Esophagus (tissue), 2 donors: ENCODE measurements around the gene SEC16A. TPM values are rescaled to one million over a fixed set of nuclear protein-coding genes. Genes with fewer than 3 reads are reported as not detected.
"Not testable (repeated sequence)": the region's sequence is repeated elsewhere in the genome, so short reads cannot be mapped to it uniquely, and the experiment has no call there.

Experiments used
- H3K27ac ChIP-seq, 2 donors: one replicate each; pipeline ENCODE4 v1.5.1; 2013; ENCODE audit warnings: low read depth in 2 of 2, mild to moderate bottlenecking in 2 of 2, inconsistent platforms in 1 of 2, low read length in 1 of 2, moderate library complexity in 1 of 2
- H3K27me3 ChIP-seq, 2 donors: one replicate each; pipeline ENCODE4 v1.6.1; 2013; ENCODE audit warnings: low read length in 2 of 2, control low read depth in 1 of 2, mild to moderate bottlenecking in 1 of 2; ENCODE audit not compliant: insufficient read depth in 2 of 2, control insufficient read depth in 1 of 2
- H3K36me3 ChIP-seq, 2 donors: one replicate each; pipeline ENCODE4 v1.6.1; 2013; ENCODE audit warnings: low read length in 1 of 2; ENCODE audit not compliant: control insufficient read depth in 2 of 2, insufficient read depth in 2 of 2
- H3K4me1 ChIP-seq, 2 donors: one replicate each; pipeline ENCODE4 v1.6.1; 2013; ENCODE audit warnings: low read length in 1 of 2; ENCODE audit not compliant: control insufficient read depth in 2 of 2, insufficient read depth in 2 of 2
- H3K4me3 ChIP-seq, 2 donors: one replicate each; pipeline ENCODE4 v1.5.1; 2013; ENCODE audit warnings: low read length in 2 of 2, mild to moderate bottlenecking in 2 of 2, low read depth in 1 of 2, moderate library complexity in 1 of 2
- H3K9me3 ChIP-seq, 2 donors: one replicate each; pipeline ENCODE4 v1.6.1; 2013; ENCODE audit warnings: mild to moderate bottlenecking in 2 of 2, low read depth in 1 of 2, low read length in 1 of 2, moderate library complexity in 1 of 2; ENCODE audit not compliant: control insufficient read depth in 2 of 2, insufficient read depth in 1 of 2
- WGBS, 2 donors: extraction: QIAGEN DNeasy Blood & Tissue Kit; methylation state at CpG; one replicate each; pipeline ENCODE4 v1.1.7; 2013; 5-methylcytosine and 5-hydroxymethylcytosine counted together
- polyA plus RNA-seq, 2 donors: library from polyadenylated mRNA; stranded (reverse); fragments of 200-250 nt; gene quantifications; one replicate each; pipeline ENCODE4 v1.2.3, GENCODE V29; 2013
- donor health status: healthy with polysubstance abuse.
- donor health status: Bipolar disorder and iron deficiency.

Gene SEC16A
- polyA plus RNA-seq, 2 donors, result 24.3 to 32.9 TPM

DNA sequence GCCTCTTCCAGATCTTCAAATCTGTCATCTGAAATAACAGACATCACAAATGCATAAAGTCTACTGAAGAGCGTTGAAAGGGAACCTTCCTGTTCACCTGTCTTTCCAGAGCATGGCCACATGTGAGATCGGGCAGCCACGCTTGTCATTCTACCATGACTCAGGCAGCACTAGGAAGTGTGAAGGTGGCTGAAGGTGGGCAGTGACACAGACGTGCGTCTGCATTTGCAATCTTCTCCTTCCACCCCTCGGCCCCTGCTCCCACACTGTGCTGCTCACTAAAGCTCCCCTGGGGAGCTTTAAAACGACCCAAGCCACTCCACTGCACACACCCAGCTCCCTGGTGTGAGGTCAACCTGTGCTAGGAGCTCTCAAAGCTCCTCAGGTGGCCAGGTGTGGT is 74.9 kb downstream of the SEC16A start:
- peaks cover 2 to 14% of the 10 kb centered on the region in 2 donors for H3K4me1 ChIP-seq
- H3K27ac ChIP-seq, result no peak overlapping the region
- no peak overlapping the region for H3K4me3 ChIP-seq
- H3K36me3 ChIP-seq, result peaks cover 3 to 25% of the 10 kb centered on the region in 2 donors
- WGBS, 2 donors, result 87 to 88% methylated on average over 7 of the region's 7 CpGs
- H3K9me3 ChIP-seq, result no peaks in the 10 kb centered on the region
- H3K27me3 ChIP-seq, result no peaks in the 10 kb centered on the region

DNA sequence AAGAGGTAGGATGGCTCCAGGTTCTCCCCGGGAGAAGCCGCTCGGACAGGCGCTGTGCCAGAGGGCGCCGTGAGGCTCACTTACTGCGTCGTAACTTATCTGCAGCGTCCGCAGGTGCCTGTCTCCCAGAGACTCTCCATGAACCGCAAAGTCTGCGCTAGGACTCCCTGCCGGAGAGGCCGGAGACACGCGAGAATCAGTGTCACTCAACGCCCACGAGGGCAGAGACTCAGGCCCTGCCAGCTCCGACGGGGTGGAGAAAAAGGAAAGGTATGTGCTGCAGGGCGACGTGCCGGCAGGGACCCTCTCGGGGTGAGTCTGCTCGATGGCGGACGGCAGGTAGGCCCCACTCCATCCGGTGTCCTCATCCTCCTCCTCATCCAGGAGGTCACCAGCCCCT is 75.8 kb downstream of the SEC16A start:
- not testable (repeated sequence) for H3K27me3 ChIP-seq, H3K4me3 ChIP-seq, H3K27ac ChIP-seq, H3K9me3 ChIP-seq
- peaks cover 3 to 27% of the 10 kb centered on the region in 2 donors for H3K36me3 ChIP-seq
- WGBS, 2 donors, result 94 to 96% methylated on average over 26 to 28 of the region's 28 CpGs
- H3K4me1 ChIP-seq, result peaks cover 2 to 14% of the 10 kb centered on the region in 2 donors

DNA sequence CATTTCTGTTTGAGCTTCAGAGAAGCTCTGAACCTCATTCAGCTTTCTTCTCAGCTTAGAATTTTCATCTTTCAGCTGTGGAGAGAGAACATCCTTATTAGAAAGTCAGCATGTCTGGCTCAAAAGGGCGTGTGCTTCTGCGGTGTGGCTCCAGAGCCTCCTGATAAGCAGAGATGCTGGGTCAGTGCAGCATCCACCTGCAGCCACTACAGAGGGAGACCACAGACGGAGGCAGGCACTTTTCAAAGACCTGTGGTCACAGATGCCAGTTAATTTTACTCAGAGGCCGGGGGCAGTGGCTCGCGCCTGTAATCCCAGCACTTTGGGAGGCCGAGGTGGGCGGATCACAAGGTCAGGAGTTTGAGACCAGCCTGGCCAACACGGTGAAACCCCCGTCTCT is 76.9 kb downstream of the SEC16A start:
- peaks cover 0 to 14% of the 10 kb centered on the region in 2 donors for H3K4me1 ChIP-seq
- not testable (repeated sequence) for H3K27ac ChIP-seq, H3K27me3 ChIP-seq, H3K9me3 ChIP-seq, H3K4me3 ChIP-seq
- H3K36me3 ChIP-seq, result peaks cover 3 to 29% of the 10 kb centered on the region in 2 donors
- WGBS, 2 donors, result 86 to 87% methylated on average over 10 of the region's 10 CpGs

DNA sequence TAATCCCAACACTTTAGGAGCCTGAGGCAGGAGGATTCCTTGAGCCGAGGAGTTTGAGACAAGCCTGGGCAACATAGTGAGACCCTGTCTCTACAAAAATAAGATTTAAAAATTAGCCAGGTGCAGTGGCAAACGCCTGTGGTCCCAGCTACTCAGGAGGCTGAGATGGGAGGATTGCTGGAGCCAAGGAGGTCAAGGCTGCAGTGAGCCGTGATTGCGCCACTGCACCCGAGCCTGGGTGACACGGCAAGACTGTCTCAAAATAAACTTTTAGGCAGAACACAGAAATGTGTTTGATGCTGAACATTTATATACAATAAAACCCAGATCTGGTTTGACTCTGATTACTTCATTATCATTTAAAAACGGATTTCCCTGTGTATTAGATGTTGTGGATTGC is 77.4 kb downstream of the SEC16A start:
- Histone ChIP-seq H3K4me1 (peaks cover 0 to 14% of the 10 kb centered on the region in 2 donors), H3K27ac (no peak overlapping the region), H3K9me3 (no peaks in the 10 kb centered on the region), H3K36me3 (peaks cover 3 to 29% of the 10 kb centered on the region in 2 donors), H3K4me3 (no peak overlapping the region), H3K27me3 (no peaks in the 10 kb centered on the region)
- 54 to 63% methylated on average over 7 of the region's 7 CpGs for WGBS, 2 donors

DNA sequence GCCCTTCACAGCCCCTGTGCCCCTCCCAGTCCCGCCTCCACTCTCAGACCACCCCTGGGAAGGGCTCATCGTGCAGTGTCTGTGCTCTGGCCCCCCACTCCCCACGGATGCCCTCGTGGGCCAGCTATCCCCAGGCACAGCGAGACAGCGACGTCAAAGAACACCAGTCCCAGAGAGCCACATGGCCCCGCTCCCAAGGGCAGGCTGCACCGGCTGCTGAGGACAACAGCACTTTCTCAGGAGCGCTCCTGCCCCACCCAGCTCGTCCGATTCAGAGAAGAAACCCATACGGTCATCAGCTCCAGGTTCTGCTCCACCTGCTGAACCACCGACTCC is 78.1 kb downstream of the SEC16A start:
- Histone ChIP-seq H3K9me3 (no peaks in the 10 kb centered on the region), H3K4me3 (no peak overlapping the region), H3K27ac (peak overlapping the region in 1 of 2 donors; percentile 18), H3K4me1 (peaks cover 0 to 17% of the 10 kb centered on the region in 2 donors), H3K27me3 (no peaks in the 10 kb centered on the region), H3K36me3 (peaks cover 3 to 29% of the 10 kb centered on the region in 2 donors)
- 58 to 68% methylated on average over 14 of the region's 14 CpGs for WGBS, 2 donors

DNA sequence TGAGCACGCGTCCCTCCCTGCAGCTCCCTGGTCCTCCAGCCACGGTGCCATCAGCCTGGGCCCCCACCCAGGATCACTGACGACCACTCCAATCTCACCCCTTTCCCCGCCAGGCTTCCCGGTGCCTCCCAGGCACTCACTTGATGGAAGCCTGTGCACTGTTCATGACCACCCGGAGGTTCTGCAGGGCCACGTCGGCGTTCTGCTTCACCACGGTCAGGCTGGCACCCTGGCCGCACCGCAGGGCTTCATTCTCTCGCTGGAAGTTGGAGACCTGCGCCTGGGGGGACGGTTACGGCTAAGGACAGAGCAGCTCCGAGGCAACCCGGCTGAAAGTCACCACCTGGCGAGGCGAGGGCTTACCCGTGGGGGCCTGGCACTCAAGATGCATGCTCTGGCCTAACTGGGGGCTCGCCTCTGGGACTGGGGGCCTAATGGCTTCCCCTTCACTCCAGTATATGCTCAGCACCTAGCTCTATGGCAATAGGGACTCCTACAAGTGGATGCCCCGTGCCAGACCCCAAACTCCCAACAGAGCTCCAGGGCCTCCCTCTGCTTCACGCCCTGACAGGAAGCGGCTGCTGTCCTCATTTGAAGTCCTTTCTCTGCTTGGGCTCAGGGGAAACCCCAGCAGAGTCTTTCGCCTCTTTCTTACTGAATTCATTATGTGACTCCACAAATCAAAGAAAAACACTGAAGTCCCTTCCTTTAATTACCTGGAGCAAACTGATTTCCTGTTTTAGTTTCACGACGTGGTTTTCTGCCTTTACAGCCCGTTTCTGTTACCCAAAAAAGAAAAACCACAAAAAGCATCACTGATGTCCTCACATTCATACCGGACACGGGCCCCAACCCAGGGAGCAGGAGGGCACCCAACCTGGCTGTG is 78.7 kb downstream of the SEC16A start:
- H3K27me3 ChIP-seq, result no peaks in the 10 kb centered on the region
- H3K36me3 ChIP-seq, result peaks cover 3 to 29% of the 10 kb centered on the region in 2 donors
- 80% methylated on average over 32 of the region's 32 CpGs for WGBS, 2 donors
- H3K4me3 ChIP-seq, result no peak overlapping the region
- H3K4me1 ChIP-seq, result peaks cover 0 to 19% of the 10 kb centered on the region in 2 donors
- peak overlapping the region in 1 of 2 donors; percentile 18 for H3K27ac ChIP-seq
- no peaks in the 10 kb centered on the region for H3K9me3 ChIP-seq

DNA sequence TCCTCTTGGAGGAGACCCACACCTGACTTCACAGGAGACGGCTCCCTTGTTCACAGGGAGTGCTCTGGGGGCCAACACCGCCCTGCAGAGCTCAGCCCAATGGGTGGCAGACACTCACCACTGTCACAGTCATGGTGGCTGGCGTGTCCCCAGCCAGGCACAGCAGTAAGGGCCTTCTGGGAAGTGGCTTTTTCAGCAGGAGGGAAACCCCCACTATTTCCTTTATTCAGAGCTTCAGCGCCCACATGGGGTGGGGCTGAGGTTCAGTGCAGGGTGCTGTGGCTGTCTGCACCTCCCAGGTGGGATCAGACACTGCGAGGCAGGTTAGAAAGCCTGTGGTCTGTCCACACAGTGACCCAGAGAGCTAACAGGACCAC is 79.3 kb downstream of the SEC16A start:
- peaks cover 3 to 31% of the 10 kb centered on the region in 2 donors for H3K36me3 ChIP-seq
- no peak overlapping the region for H3K27ac ChIP-seq
- no peak overlapping the region for H3K4me3 ChIP-seq
- WGBS, 2 donors, result 75 to 90% methylated on average over 5 of the region's 5 CpGs
- H3K4me1 ChIP-seq, result peaks cover 0 to 22% of the 10 kb centered on the region in 2 donors
- H3K27me3 ChIP-seq, result no peaks in the 10 kb centered on the region
- no peaks in the 10 kb centered on the region for H3K9me3 ChIP-seq

DNA sequence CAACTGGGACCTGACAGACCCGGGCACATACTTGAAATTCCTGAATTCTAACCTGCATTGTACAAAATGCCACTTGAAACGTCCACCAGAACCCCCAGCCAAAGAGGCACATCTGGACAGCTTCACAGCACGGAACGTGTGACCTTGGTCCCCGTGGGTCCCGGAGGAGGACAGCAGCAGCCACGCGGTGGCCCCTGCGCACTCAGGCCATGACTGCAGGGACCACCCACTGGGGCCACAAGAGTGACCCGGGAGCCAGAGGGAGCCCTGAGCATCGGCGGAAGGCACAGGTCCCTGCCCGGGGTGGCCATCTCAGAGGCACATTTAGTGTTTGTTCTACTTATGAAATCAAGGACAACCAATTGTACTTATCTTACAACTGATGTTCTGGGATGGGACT is 80.8 kb downstream of the SEC16A start:
- Histone ChIP-seq H3K36me3 (peaks cover 3 to 31% of the 10 kb centered on the region in 2 donors), H3K27me3 (no peaks in the 10 kb centered on the region), H3K4me1 (peaks cover 0 to 22% of the 10 kb centered on the region in 2 donors), H3K4me3 (no peak overlapping the region), H3K27ac (no peak overlapping the region), H3K9me3 (no peaks in the 10 kb centered on the region)
- WGBS, 2 donors, result 75 to 82% methylated on average over 13 of the region's 13 CpGs

DNA sequence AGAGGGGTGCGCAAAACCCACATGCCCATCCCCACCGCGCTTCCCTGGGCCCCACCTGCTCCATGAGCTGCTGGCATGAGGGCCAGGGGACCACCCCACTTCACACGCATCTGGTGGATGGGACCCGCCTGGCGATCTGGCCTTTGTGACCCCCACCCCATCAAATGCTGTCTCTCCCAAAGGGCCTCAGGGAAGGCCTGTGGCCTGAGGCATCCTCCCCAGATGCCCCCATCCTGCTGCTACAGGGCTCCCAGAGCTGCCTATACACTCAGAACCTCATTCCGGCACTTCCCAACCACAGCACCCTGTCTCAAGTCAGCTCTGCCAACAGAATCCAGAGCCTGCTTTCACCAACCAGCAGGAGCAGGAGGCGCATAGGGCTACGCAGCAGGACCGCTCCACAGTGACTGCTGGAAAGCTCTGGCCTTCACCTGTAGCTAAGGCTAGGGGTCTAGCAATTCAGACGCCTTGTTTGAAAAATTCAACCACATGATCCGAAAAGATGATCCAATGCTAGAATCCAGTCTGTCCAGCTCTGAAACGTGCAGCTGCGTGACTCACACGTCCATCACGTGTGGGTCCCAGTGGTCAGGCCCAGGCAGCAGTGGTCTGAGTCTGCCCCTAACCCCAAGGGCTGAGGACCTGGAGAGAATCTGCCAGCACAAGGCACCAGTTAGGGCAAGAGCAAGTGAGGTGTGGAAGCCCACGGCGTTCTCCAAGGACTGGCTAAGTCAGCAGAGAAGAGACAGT is 81.5 kb downstream of the SEC16A start:
- Histone ChIP-seq H3K9me3 (no peaks in the 10 kb centered on the region), H3K36me3 (peaks cover 0 to 33% of the 10 kb centered on the region in 2 donors), H3K27me3 (no peaks in the 10 kb centered on the region), H3K4me3 (no peak overlapping the region), H3K27ac (no peak overlapping the region), H3K4me1 (peaks cover 0 to 22% of the 10 kb centered on the region in 2 donors)
- WGBS, 2 donors, result 89 to 90% methylated on average over 18 of the region's 18 CpGs
